ACHN (cell line): ENCODE data around the gene APLP1.
"Not testable (repeated sequence)": the region's sequence is repeated elsewhere in the genome, so short reads cannot be mapped to it uniquely, and the experiment has no call there.

Experiments
- DNase-seq: peaks from one replicate; pipeline ENCODE4 v3.0.0-alpha.2; 2015
- in situ Hi-C: cut with HindIII; loops from 2 replicates; pipeline ENCODE4 v1.10.0; 2017; ENCODE audit warnings: low sequenced_read_pairs, low pct_ligation_motif_present, low pct_unique_long_range_greater_than_20kb

Gene APLP1

DNA sequence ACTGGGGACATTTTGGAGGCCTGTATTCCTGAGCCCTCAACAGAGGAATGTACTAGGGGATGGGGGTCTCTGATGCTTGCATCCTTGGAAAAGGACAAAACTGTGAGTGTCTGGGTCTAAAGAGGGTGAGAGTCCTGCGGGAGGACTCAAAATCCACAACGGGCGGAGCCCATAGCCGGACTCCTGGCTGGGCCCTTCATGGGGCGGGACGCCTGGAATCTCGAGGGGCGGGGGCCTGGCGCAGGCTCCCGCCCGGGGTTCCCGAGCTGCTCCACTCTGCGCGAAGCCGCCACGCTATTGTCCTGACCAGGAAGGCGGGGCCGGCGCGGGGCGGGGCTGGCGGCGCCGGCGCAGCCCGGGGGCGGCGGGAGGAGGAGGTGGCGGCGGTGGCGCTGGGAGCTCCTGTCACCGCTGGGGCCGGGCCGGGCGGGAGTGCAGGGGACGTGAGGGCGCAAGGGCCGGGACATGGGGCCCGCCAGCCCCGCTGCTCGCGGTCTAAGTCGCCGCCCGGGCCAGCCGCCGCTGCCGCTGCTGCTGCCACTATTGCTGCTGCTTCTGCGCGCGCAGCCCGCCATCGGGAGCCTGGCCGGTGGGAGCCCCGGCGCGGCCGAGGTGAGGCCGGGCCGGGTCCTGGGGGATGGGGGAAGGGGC is at the start of gene APLP1:
TSS of gene APLP1 (plus strand) at position 403 of the 651 bp plus-strand sequence. CDS start at position 466, 63 bp downstream.
- in situ Hi-C loops = no loop called here
- DNase-seq = peak; percentile 33

DNA sequence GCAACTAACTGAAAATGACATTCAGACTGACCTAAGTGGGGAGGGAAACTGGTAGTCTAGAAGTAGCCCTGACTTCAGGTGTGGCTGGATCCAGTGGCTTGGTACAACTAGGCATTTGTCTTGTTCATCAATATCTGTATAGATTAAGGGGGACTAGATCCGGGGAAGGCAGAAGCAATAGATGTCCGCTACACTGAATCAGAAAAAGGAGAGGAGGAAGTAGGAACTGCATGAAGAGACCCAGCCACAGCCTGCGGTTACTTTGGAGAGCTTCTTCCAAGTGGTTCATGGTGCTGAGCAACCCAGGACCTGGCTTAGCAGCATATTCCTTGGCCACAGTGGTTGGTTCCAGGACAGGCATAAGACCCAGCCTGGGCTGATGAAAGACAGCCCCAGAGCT is 45.8 kb upstream of the APLP1 start:
- DNase-seq = no peak
- in situ Hi-C loops = no loop called here

DNA sequence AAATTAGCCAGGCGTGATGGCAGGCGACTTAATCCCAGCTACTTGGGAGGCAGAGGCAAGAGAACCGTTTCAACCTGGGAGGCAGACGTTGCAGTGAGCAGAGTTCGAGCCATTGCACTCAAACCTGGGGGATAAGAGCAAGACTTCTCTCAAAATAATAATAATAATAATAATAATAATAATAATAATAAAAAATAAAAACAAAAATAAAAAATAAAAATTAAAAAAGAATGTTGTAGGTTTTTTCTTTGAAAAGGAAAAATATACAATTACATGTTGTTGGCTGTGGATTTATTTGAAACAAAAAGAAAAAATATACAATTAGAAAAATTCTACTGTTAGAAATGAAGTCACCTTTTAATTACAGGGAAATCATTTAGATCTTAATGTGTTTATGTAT is 44.2 kb upstream of the APLP1 start:
- in situ Hi-C loops = no loop called here
- DNase-seq = no peak

DNA sequence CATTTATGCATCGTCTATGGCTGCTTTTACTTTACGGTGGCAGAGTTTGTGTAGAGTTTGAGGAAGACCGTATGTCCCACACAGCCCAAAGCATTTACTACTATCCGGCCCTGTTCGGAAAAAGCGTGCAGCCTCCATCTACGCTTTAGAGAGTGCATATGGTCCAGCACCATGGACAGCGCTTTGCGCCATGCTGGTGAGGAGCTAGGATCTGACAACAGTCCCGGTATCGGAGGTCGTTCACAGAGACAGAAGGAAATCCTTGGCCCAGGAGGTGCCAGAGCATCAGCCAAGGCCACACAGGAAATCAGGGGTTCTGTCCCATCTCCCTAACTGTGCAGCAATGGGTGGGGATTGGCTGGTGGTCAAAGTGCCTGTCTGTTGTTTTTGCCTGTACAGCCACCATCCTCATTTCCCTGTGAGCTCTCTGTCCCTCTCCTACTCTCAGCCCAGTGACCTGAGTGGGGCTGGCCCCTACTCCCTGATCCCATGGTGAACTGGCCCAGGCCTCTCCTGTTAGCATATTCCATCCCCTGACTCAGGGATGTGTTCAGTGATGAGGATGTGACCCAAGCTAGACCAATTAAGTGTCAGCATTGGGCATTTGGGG is 39.6 kb upstream of the APLP1 start:
- peak; percentile 70 for DNase-seq
- in situ Hi-C loops = no loop called here

DNA sequence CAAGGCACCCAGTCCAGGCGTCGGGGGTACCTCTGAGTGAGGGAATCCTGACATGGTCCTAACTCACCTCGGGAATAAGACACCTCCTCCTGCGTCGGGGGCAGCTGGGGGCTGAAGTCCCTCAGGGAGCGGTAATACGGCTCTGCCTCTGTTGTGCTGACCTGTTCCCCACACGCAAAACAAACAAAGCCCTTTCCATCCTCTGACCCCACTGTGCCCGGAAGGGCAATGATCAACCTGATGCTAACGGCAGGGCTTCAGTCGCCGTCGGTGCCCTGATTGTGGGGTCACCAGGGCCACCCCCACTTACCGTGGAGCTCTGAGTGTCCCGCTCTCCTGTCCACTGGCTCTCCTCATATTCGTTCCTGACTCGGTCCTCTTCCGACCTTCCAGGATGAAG is 37.4 kb upstream of the APLP1 start:
- in situ Hi-C loops = no loop called here
- DNase-seq = no peak

DNA sequence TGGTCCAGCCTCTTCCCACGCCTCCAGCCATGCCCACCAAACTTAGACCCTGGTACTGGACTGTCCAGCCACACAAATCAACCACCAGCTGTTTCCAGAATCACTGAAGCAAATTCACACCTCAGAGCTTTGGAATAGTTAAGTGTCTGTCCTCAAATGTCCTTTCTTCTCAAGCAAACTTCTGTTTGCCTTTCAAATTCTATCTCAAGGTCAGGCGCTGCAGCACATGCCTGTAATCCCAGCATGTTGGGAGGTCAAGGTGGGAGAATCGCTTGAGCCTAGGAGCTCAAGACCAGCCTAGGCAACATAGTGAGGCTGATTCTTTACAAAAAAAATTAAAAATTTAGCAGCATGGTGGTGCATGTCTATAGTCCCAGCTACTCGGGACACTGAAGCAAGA is 36.3 kb upstream of the APLP1 start:
- in situ Hi-C loops = no loop called here
- DNase-seq = no peak

DNA sequence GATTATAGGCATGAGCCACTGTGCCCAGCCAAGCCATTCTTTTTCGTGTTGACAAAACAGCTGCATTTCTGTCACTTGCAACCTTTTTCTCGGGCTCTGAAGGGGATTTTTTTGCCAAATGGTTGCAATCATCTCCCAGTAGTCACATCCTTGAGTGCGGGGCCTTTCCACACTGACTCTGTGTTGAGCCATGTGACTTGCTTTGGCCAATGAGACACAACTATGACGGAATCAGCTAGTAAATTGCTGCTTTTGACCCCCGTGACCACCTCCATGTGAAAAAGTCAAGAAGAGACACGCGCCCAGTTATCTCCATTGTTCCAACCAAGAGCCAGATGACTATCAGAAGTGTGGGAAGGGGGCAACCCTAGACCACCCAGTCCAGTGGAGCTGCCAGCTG is 34.4 kb upstream of the APLP1 start:
- no peak for DNase-seq
- in situ Hi-C loops = no loop called here

DNA sequence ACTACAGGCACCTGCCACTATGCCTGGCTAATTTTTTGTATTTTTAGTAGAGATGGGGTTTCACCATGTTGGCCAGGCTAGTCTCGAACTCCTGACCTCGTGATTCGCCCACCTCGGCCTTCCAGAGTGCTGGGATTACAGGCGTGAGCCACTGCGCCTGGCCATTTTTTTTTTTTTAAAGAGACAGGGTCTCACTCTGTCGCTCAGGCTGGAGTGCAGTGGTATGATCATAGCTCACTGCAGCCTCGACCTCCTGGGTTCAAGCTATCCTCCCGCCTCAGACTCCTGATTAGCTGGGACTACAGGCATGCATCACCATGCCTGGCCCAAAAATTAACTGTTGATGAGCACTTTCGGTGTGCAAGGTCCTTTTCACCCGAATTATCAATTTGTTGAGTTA is 32.3 kb upstream of the APLP1 start:
- DNase-seq, in situ Hi-C loops: not testable (repeated sequence)

DNA sequence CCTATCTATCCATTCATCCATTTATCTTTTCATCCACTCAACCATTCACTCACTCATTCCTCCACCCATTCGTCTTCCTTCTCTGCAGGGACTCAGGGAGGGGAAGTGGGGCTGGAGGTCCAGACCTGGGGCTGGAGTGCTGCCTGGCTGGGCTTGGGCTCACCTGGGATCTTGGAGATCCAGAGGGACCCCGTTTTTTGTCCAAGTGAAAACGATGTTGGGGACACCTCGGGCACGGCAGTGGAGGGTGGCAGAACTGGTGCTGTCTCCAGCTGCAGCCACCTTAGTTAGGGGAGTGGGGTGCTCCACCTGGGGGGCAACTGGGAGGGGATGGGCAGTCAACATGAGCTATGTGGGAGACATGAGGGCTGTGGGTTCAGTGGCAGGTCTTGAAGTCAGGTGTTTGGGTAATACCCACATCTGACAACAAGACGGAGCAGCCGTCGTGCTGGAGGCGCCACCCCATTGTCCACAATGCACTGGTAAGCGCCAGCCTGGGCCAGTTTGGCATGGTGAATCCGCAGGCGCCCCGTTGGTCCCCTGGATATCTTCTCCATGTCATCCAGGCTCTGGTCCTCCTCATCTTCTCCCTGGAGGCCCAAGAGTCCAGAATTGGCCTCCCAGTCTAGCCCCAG is 26.3 kb upstream of the APLP1 start:
- in situ Hi-C loops = no loop called here
- no peak for DNase-seq

DNA sequence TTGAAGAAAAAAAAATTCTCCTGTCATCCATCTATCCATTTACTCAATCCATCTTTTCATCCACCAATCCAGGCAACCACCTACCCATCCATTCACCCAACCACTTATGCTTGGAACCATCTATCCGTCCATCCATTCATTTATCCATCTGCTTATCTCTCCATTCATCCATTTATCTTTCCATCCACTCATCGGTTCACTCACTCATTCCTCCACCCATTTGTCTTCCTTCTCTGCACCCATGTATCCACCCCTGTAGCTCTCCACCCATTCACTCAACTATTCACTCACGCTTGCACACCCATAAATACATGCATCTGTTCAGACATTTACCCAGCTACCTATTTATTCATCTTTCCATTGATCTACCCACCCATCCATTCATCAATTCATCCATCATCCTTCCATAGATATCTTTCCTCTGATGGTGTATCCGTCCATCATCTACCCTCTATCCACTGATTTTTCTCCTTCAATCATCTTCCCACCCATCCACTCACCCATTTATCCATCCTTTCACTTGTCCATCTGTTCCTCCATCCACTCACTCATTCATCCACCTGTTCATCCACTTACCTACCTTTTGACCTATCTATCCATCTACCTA is 25.6 kb upstream of the APLP1 start:
- in situ Hi-C loops = no loop called here

DNA sequence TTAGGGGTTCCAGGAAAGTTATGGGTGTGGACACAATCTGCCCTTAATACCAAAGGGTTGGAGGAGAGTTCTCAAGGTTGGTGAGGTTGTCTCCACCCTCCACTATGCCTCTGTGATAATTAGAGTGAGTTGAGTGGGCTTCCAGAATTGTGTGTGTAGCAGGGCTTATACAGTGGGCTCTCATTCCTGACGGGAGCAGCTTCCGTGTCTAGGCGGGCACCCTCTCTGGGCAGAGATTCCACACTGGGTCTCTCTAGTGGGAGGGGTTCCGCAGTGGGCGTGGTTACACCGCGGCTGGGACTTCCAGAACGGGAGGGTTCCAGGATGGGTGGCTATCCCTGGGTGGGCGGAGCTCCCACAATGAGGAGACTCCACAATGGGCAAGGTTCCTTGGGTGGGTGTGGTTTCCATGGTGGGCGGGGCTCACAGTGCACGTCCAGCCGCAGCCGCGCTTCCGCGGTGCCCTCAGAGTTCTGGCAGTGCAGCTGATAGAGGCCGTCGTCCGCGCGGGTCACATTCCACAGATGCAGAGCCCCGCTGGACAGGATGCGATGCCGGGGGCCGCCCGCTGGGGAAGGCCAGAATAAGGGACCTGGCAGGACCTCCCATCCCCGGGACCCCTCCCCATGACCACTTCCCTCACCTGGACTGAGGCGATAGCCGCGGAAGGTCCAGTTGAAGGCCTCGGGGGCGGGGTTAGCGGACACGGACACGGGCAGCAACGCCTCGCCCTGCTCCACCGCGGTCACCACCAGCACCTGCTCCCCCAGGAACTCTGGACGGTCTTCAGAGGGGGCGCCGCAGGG is 24.5 kb upstream of the APLP1 start:
- DNase-seq = no peak

More for the DNA sequence above, 25.6 kb upstream of the APLP1 start:
- no peak for DNase-seq

DNA sequence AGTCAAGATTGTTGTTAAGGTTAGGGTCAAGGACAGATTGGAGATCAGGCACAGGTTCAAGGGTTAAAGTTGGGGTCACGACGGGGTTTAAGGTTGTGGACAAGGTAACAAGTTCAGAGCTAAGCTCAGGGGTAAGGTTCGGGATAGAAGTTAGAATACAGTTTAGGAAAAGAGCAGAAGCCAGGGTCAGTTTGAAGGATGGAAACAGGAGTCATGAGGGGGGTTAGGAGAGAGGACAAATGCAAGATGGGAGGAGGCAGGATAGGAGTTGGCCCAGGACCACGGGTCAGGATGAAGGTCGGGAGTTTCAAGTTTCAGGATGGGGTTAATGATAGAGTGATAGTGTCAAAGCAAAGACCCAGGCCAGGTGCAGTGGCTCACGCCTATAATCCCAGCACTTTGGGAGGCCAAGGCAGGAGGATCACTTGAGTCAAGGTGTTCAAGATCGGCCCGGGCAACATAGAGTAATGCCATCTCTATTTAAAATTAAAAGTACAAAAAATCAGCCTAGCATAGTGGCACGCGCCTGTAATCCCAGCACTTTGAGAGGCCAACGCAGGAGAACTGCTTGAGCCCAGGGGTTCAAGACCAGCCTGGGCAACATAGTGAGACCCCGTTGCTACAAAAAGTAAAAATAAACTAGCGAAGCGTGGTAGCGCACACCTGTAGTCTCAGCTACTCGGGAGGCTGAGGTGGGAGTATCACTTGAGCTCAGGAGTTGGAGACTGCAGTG is 23.7 kb upstream of the APLP1 start:
- no peak for DNase-seq
- in situ Hi-C loops = no loop called here

More for the DNA sequence above, 24.5 kb upstream of the APLP1 start:
- in situ Hi-C loops = no loop called here

DNA sequence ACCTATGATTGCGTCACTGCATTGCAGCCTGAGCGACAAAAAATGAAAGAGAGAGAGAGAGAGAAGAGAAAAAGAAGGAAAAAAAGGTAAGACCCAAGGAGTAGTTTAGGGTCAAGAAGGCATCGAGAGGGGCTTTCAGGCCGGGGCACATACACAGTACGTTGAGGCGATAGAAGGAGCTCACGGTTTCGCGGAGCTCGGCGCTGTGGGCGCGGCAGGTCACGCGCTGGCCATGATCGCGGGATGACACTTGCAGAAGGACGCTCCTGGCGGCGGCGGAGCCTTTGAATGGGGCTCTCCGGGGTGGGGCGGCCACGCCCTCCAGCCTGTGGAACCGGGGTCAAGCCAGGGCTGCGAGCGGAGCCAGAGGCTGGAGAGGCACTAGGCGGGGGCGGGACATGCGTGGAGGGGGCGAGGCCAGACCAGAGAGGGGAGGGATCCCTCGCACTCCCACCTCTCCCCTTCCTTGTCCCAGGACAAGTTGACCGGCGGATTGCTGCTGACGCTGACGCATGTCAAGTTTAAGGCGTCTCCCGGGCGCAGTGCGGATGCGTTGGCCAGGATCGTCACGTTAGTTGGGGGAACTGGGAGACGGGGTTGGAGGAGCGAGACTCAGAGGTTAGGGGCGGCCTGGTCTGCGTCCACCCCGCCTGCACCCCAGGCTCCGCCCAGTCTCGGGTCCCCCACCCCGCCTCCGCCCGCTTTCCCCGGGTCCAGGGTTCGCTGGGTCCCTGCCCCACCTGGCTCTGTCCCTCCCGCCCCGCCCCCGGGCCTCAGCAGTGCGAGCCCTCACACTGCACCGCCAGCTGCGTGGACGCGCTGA is 22.9 kb upstream of the APLP1 start:
- peak; percentile 19 for DNase-seq
- in situ Hi-C loops = no loop called here

DNA sequence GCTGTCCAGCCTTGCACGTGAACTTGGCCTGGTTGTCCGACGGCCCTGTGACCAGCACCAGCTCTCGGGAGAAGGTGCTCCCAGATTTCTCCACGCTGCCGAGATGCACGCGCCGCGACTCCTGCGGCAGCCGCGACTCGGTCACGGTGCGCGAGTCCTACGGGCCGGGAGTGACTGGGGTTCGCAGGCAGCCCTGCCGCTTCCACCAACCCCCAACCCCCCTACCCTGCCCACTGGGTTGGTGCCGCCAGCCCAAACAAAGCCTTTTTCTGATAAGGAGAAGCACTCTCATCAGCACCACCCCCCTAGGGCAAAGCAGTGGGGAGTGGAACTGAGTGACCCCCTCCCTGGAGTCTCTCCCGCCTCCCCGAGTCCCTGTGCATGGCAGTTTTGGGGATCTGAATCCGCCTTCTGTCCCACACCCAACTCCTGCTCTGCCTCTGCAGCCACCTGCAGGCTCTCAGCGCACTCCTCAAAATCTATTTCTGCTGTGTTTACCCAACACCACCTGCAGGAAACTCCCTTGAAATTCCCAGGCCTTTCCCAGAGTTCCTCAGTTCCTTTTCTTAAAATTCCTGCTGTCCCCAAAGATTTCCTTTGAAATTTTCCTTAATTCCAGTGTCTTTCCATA is 22.2 kb upstream of the APLP1 start:
- in situ Hi-C loops = no loop called here
- no peak for DNase-seq

DNA sequence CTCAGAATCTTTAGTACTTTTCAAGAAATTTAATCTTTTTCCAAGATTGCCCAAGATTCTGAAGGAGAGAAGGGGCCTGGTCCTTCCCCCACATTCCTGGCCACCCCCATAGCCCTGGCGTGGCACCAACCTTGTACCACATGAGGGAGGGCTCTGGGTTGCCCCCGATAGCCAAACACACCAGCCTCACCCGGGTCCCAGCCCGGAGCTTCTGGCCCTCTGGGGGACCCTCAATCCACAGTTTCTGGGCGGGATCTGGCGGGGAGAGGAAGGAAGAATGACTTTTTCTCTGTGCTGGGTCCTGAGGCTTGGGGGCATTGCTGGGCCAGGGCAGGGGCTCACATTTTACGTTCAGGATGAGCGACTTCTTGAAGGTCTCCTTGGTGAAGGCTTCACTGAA is 20.5 kb upstream of the APLP1 start:
- DNase-seq = no peak
- in situ Hi-C loops = no loop called here

DNA sequence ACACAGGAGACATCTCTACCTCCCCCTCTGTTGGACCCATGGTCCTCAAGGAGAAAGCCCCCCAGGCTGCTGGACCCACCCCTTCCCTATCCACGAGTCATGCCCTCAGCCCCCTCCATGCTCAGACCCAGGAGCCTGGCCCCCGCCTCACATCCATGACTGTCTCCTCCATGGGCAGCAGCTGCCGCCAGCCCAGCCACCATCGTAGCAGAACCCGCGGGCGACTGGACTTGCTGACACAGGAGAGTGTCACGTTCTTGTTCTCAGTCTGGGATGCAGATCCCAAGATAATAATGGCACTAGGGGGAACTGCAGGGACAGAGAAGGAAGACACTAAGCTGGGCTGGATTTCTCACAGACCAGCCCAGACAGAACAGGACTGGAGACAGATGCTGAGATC is 19.9 kb upstream of the APLP1 start:
- DNase-seq = no peak
- in situ Hi-C loops = no loop called here

DNA sequence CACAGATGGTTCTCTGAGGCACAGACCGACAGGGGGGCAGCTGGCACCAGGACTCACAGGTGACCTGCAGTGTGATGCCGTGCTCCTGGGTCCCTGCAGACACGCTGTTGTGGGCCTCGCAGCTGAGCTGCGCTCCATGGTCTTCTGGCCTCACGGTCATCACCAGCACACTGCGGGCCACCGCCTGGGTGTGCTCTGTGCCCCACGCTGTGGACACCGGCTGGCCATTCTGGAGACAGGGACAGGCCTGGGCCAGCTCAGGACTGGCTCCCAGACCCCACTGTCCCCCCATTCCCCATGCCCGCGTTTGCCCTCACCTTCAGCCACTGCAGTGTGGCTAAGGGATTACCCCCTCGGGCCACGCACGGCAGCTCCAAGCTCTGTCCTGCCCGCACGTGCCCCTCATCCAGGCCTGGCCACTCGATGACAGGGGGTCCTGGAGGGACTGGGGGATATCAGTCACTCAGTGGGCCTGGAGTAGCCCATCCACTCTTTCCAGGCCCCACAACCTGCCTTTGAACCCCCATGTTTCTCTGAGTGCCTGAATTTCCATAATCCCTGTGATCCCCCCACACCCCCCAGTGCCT is 19.4 kb upstream of the APLP1 start:
- in situ Hi-C loops = no loop called here
- DNase-seq = no peak
